Measurements from ENCODE around the gene SRSF2. TPM values are rescaled to one million over a fixed set of nuclear protein-coding genes. Genes with fewer than 3 reads are reported as not detected.

Gene SRSF2
- total RNA-seq, 1 donor from 2014 or later: 70.5 TPM

Other genes starting within 250 kb of the SRSF2 start
- gene RHBDF2, start 235.9 kb downstream of the SRSF2 start, total RNA-seq (ENCODE audit: insufficient read depth, low replicate concordance): 21.4 TPM
- 0.24 TPM for gene CYGB, start 199.6 kb downstream of the SRSF2 start, total RNA-seq (ENCODE audit: insufficient read depth, low replicate concordance)
- 1.9 TPM for gene PRCD, start 197.3 kb downstream of the SRSF2 start, total RNA-seq (ENCODE audit: insufficient read depth, low replicate concordance)
- not detected for gene ST6GALNAC2, start 151.5 kb downstream of the SRSF2 start, total RNA-seq (ENCODE audit: insufficient read depth, low replicate concordance)
- gene ST6GALNAC1, start 93.6 kb downstream of the SRSF2 start, total RNA-seq (ENCODE audit: insufficient read depth, low replicate concordance): not detected
- 321 TPM for gene MXRA7, start 26.4 kb downstream of the SRSF2 start, total RNA-seq (ENCODE audit: insufficient read depth, low replicate concordance)
- 40.4 TPM for gene JMJD6, start 10.7 kb downstream of the SRSF2 start, total RNA-seq (ENCODE audit: insufficient read depth, low replicate concordance)
- gene METTL23, start 10.5 kb downstream of the SRSF2 start, total RNA-seq (ENCODE audit: insufficient read depth, low replicate concordance): 16.9 TPM
- gene MFSD11, start 788 bp upstream of the SRSF2 start, total RNA-seq (ENCODE audit: insufficient read depth, low replicate concordance): 55.9 TPM
- not detected for gene MGAT5B, start 131.1 kb upstream of the SRSF2 start, total RNA-seq (ENCODE audit: insufficient read depth, low replicate concordance)

Data from umbilical cord (tissue), 1 donor.